K562 (cell line): Measurements from ENCODE around the gene PHAX. TPM values are rescaled to one million over a fixed set of nuclear protein-coding genes. Genes with fewer than 3 reads are reported as not detected.

Experiments used
- ATAC-seq: fragments of 200-7000 bp; cut with Tn5 transposase; 3 replicates; pipeline ENCODE4 v1.9.1; 2020; ENCODE audit warnings: moderate library complexity
- BruUV-seq: library from RNA; stranded (reverse); fragments of 400-500 nt; replicated peaks from 2 replicates; lab custom pipeline; 2021; lab: Mats Ljungman, UMichigan
- CTCF ChIA-PET: fragments of 300-600 bp; formaldehyde crosslinking; extraction: SDS; loops from one replicate; lab custom pipeline; 2021; ENCODE audit warnings: low intra/inter-chr PET ratio; lab: Yijun Ruan, JAX
- POLR2A ChIA-PET: fragments of 300-600, 350-650 bp; sonication (Branson Sonifier 250); formaldehyde crosslinking; extraction: SDS; loops from one replicate; lab custom pipeline; 2021; ENCODE audit warnings: antibody characterized with exemption, inconsistent platforms; lab: Yijun Ruan, JAX
- DNase-seq, 4 experiments: peaks; one replicate each; pipeline versions ENCODE4 v3.0.0 to v3.0.0-alpha.2; 2011 to 2018; ENCODE audit warnings: low spot score in 3 of 4, mixed read lengths in 3 of 4; ENCODE audit errors: extremely low read depth in 1 of 4
- FAIRE-seq: peaks from 2 replicates; lab custom pipeline; 2011; peaks lifted over from hg19 to GRCh38; lab: Jason Lieb, UNC
- H2AFZ ChIP-seq: 2 replicates; pipeline ENCODE4 v1.6.0; 2011; ENCODE audit warnings: low read depth, low read length, control low read depth, inconsistent platforms
- H3K27ac ChIP-seq: fragments of 200-600 bp; 3 replicates; pipeline ENCODE4 v1.8.0; 2011; ENCODE audit warnings: low read depth, mild to moderate bottlenecking, control low read depth, inconsistent platforms, low read length, moderate library complexity, mixed read lengths; ENCODE audit errors: extremely low read depth
- H3K27me3 ChIP-seq, 2 experiments: fragments of 300-600 bp in 1 of 2; 2 replicates in 1 of 2; 3 replicates in 1 of 2; pipeline versions ENCODE4 v1.6.0 to v1.8.0; 2011; ENCODE audit warnings: inconsistent platforms in 2 of 2, low read length in 2 of 2, mild to moderate bottlenecking in 1 of 2, mixed read lengths in 1 of 2, moderate library complexity in 1 of 2; ENCODE audit not compliant: control insufficient read depth in 2 of 2, insufficient read depth in 2 of 2
- H3K36me3 ChIP-seq: fragments of 300-600 bp; 3 replicates; pipeline ENCODE4 v1.8.0; 2011; ENCODE audit warnings: mild to moderate bottlenecking, low read length, inconsistent platforms; ENCODE audit not compliant: control insufficient read depth, insufficient read depth
- H3K4me1 ChIP-seq, 2 experiments: fragments of 200-600 bp in 1 of 2; replicated peaks in 1 of 2; 2 replicates in 1 of 2; 3 replicates in 1 of 2; pipeline versions ENCODE4 v1.5.1 to v1.8.0; 2011; ENCODE audit warnings: inconsistent platforms in 2 of 2, low read length in 2 of 2, mild to moderate bottlenecking in 1 of 2, mixed read lengths in 1 of 2, moderate library complexity in 1 of 2; ENCODE audit not compliant: control insufficient read depth in 2 of 2, insufficient read depth in 2 of 2
- H3K4me2 ChIP-seq: 2 replicates; pipeline ENCODE4 v1.6.1; 2011; ENCODE audit warnings: low read length, control low read depth, inconsistent platforms, mixed read lengths; ENCODE audit not compliant: insufficient read depth
- H3K4me3 ChIP-seq: fragments of 200-600 bp; sonication (generic), shearing (Covaris generic); 2 replicates; pipeline ENCODE4 v1.5.1; 2016; ENCODE audit warnings: control low read depth, inconsistent platforms
- H3K79me2 ChIP-seq: fragments of 200-600 bp; 3 replicates; pipeline ENCODE4 v1.8.0; 2011; ENCODE audit warnings: low read length, inconsistent platforms; ENCODE audit not compliant: control insufficient read depth, insufficient read depth
- H3K9ac ChIP-seq, 2 experiments: 2 replicates each; pipeline versions ENCODE4 v1.6.0 to v1.6.1; 2011; ENCODE audit warnings: low read depth in 2 of 2, low read length in 2 of 2, control low read depth in 1 of 2, inconsistent platforms in 1 of 2, mild to moderate bottlenecking in 1 of 2, mixed read lengths in 1 of 2; ENCODE audit not compliant: insufficient read depth in 1 of 2
- H3K9me1 ChIP-seq: one replicate; pipeline ENCODE4 v1.6.0; 2011; ENCODE audit warnings: inconsistent platforms, mild to moderate bottlenecking, low read length, moderate library complexity; ENCODE audit not compliant: control insufficient read depth, insufficient read depth
- H3K9me3 ChIP-seq: replicated peaks from 2 replicates; pipeline ENCODE4 v1.5.1; 2011; ENCODE audit warnings: low read depth, low read length, inconsistent platforms; ENCODE audit not compliant: control insufficient read depth, insufficient read depth
- H4K20me1 ChIP-seq: replicated peaks from 2 replicates; pipeline ENCODE4 v1.6.1; 2011; ENCODE audit warnings: low read length, inconsistent platforms, mixed read lengths; ENCODE audit not compliant: control insufficient read depth, insufficient read depth
- NUFIP1 ChIP-seq: fragments of 450-650 bp; IDR thresholded peaks from 2 replicates; pipeline ENCODE4 v1.6.1; 2018; ENCODE audit not compliant: partially characterized antibody
- SNIP1 ChIP-seq: fragments of 450-650 bp; IDR thresholded peaks from 2 replicates; pipeline ENCODE4 v1.7.1; 2017; ENCODE audit warnings: low read depth, mild to moderate bottlenecking
- STAT6 ChIP-seq: sonication (generic); formaldehyde crosslinking; IDR thresholded peaks from 2 replicates; pipeline ENCODE4 v1.8.1; 2023; ENCODE audit warnings: mild to moderate bottlenecking, missing genetic modification reagents
- TAL1 ChIP-seq: fragments of 450-650 bp; IDR thresholded peaks from 2 replicates; pipeline ENCODE4 v1.6.1; 2016; ENCODE audit warnings: mild to moderate bottlenecking
- TCF7 ChIP-seq: sonication (generic); IDR thresholded peaks from 2 replicates; pipeline ENCODE4 v1.6.1; 2016; ENCODE audit warnings: antibody characterized with exemption, borderline replicate concordance
- WGBS: fragments of 100-300 bp; shearing (Covaris generic); methylation state at CpG from one replicate; pipeline ENCODE4 v1.1.6; 2016; ENCODE audit warnings: low coverage, mixed read lengths; ENCODE audit not compliant: insufficient coverage; ENCODE audit errors: missing lambda C conversion rate; 5-methylcytosine and 5-hydroxymethylcytosine counted together
- in situ Hi-C: fragments of 300-500 bp; cut with MboI; formaldehyde crosslinking; loops from 4 replicates; pipeline ENCODE4 v1.15.0; 2018; ENCODE audit warnings: inconsistent platforms, mixed read lengths
- intact Hi-C: fragments of 100-400 bp; cut with micrococcal nuclease; formaldehyde crosslinking; loops from 2 replicates; pipeline ENCODE4 v1.14.2; 2022
- polyA plus RNA-seq, 8 experiments: library from polyadenylated mRNA; depleted of rRNA in 4 of 8; stranded (reverse) in 5 of 8; unstranded in 3 of 8; fragments of >200 nt; fragmentation: Nextera tagmentation in 2 of 8; fragmentation: Illumina TruSeq in 1 of 8; extraction: Ambion mirVana in 2 of 8; extraction: Trizol in 1 of 8; gene quantifications; 2 replicates each; pipeline versions ENCODE4 v1.2.1 to v1.2.3, GENCODE V29; 2011 to 2014; ENCODE audit warnings: inconsistent platforms in 1 of 8, missing spikeins in 1 of 8
- total RNA-seq, 7 experiments: library from RNA; depleted of rRNA in 6 of 7; stranded (reverse); fragments of >200 nt in 6 of 7; fragmentation: Illumina TruSeq in 2 of 7; extraction: Trizol in 2 of 7; gene quantifications; 2 replicates each; pipeline versions ENCODE4 v1.2.1 to v1.2.3, GENCODE V29; 2011 to 2021; ENCODE audit warnings: low replicate concordance in 1 of 7
- TF ChIP-seq, protein P1 (sequence below): fragments of 450-650 bp; IDR thresholded peaks from 2 replicates; pipeline ENCODE4 v1.6.1; 2016

Gene PHAX
- total and polyA plus RNA-seq, 9 of the 15 experiments (the other 6 are each of a cell fraction or from before 2014, with no cell fraction given) = 20.2 to 59.8 (median 43.5) TPM

DNA sequence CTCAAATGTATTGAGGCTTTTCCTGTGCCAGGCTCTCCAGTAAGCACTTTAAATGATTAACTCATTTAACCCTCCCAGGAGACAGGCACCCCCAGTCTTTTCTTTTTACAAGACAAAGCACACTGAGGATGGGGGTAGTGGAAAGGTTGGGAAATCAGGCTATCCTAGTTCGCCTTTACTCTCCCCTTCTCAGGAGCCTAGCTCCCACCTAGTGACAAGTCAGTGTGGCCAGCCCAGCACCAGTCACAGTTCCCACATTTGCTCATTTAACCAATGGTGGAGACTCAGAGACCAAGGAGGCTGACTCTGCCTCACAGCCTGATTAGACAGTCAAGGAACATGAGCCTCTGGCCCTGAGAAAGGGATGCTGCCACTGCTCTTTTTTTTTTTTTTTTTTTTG is 9.2 kb upstream of the PHAX start:
- CTCF ChIA-PET = no interaction called here

More for the DNA sequence above, 9.2 kb upstream of the PHAX start:
- Histone ChIP-seq H3K4me3 (no peak overlapping the region), H3K4me1 (peaks cover 0 to 7% of the 10 kb centered on the region in 2 experiments; a peak in 2 of 5 replicates), H3K36me3 (no peaks in the 10 kb centered on the region), H3K9me3 (no peaks in the 10 kb centered on the region), H2AFZ (no peak overlapping the region), H4K20me1 (no peaks in the 10 kb centered on the region), H3K4me2 (no peak overlapping the region), H3K27me3 (peaks cover 40 to 52% of the 10 kb centered on the region in 2 experiments), H3K79me2 (no peaks in the 10 kb centered on the region), H3K27ac (no peak overlapping the region), H3K9me1 (no peaks in the 10 kb centered on the region), H3K9ac (no peak overlapping the region)
- no peak for FAIRE-seq
- TF ChIP-seq, protein P1, sequence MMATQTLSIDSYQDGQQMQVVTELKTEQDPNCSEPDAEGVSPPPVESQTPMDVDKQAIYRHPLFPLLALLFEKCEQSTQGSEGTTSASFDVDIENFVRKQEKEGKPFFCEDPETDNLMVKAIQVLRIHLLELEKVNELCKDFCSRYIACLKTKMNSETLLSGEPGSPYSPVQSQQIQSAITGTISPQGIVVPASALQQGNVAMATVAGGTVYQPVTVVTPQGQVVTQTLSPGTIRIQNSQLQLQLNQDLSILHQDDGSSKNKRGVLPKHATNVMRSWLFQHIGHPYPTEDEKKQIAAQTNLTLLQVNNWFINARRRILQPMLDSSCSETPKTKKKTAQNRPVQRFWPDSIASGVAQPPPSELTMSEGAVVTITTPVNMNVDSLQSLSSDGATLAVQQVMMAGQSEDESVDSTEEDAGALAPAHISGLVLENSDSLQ = no peak
- TF ChIP-seq SNIP1 (no peak), STAT6 (CRISPR knock-in tag) (no peak), TCF7 (no peak), NUFIP1 (no peak), TAL1 (no peak)
- in situ Hi-C loops (no loop called here), intact Hi-C loops (no loop called here)
- ATAC-seq = no peak
- 0% methylated on average over 1 of the region's 1 CpG for WGBS
- POLR2A ChIA-PET = no interaction called here
- DNase-seq = no peak
- no TSS peak for BruUV-seq
